HEK293 (cell line): ENCODE data around the gene ZSCAN32.

Experiments used
- BCL11B ChIP-seq: fragments of 450-650 bp; formaldehyde crosslinking; IDR thresholded peaks from 2 replicates; pipeline ENCODE4 v1.5.1; 2016; ENCODE audit warnings: low read depth, missing biosample characterization, missing genetic modification characterization
- EGR2 ChIP-seq: fragments of 450-650 bp; formaldehyde crosslinking; IDR thresholded peaks from 2 replicates; pipeline ENCODE4 v1.5.1; 2016; ENCODE audit warnings: low read depth, missing biosample characterization, missing genetic modification characterization
- FEZF1 ChIP-seq: fragments of 450-650 bp; formaldehyde crosslinking; IDR thresholded peaks from 2 replicates; pipeline ENCODE4 v1.5.1; 2016; ENCODE audit warnings: missing biosample characterization, missing genetic modification characterization
- KLF7 ChIP-seq: fragments of 450-650 bp; formaldehyde crosslinking; IDR thresholded peaks from 2 replicates; pipeline ENCODE4 v1.5.1; 2016; ENCODE audit warnings: missing biosample characterization, missing genetic modification characterization, borderline replicate concordance
- KLF8 ChIP-seq: fragments of 450-650 bp; formaldehyde crosslinking; IDR thresholded peaks from 2 replicates; pipeline ENCODE4 v1.5.1; 2016; ENCODE audit warnings: missing biosample characterization, missing genetic modification characterization
- REST ChIP-seq: fragments of 450-650 bp; formaldehyde crosslinking; IDR thresholded peaks from 2 replicates; pipeline ENCODE4 v1.5.1; 2016; ENCODE audit warnings: missing biosample characterization, missing genetic modification characterization
- SP3 ChIP-seq: fragments of 450-650 bp; formaldehyde crosslinking; IDR thresholded peaks from 2 replicates; pipeline ENCODE4 v1.5.1; 2016; ENCODE audit warnings: missing biosample characterization, missing genetic modification characterization
- ZBTB10 ChIP-seq: fragments of 450-650 bp; formaldehyde crosslinking; IDR thresholded peaks from 2 replicates; pipeline ENCODE4 v1.5.1; 2016; ENCODE audit warnings: missing biosample characterization, missing genetic modification characterization
- ZBTB17 ChIP-seq: fragments of 450-650 bp; formaldehyde crosslinking; IDR thresholded peaks from 2 replicates; pipeline ENCODE4 v1.5.1; 2016; ENCODE audit warnings: missing biosample characterization, missing genetic modification characterization
- ZBTB48 ChIP-seq: fragments of 450-650 bp; formaldehyde crosslinking; IDR thresholded peaks from 2 replicates; pipeline ENCODE4 v1.5.1; 2016; ENCODE audit warnings: missing biosample characterization, missing genetic modification characterization
- ZEB2 ChIP-seq: fragments of 450-650 bp; formaldehyde crosslinking; IDR thresholded peaks from 2 replicates; pipeline ENCODE4 v1.5.1; 2016; ENCODE audit warnings: missing biosample characterization, missing genetic modification characterization
- ZFHX2 ChIP-seq: fragments of 450-650 bp; formaldehyde crosslinking; conservative IDR thresholded peaks from 2 replicates; pipeline ENCODE4 v1.5.1; 2016; ENCODE audit warnings: missing biosample characterization, missing genetic modification characterization
- ZFP69B ChIP-seq: fragments of 450-650 bp; formaldehyde crosslinking; IDR thresholded peaks from 2 replicates; pipeline ENCODE4 v1.5.1; 2016; ENCODE audit warnings: missing biosample characterization, missing genetic modification characterization
- ZIC2 ChIP-seq: fragments of 450-650 bp; formaldehyde crosslinking; IDR thresholded peaks from 2 replicates; pipeline ENCODE4 v1.5.1; 2016; ENCODE audit warnings: missing biosample characterization, missing genetic modification characterization
- ZNF10 ChIP-seq: fragments of 450-650 bp; formaldehyde crosslinking; IDR thresholded peaks from 2 replicates; pipeline ENCODE4 v1.5.1; 2017; ENCODE audit warnings: missing biosample characterization, missing genetic modification characterization
- ZNF121 ChIP-seq: fragments of 450-650 bp; formaldehyde crosslinking; IDR thresholded peaks from 2 replicates; pipeline ENCODE4 v1.5.1; 2016; ENCODE audit warnings: missing biosample characterization, missing genetic modification characterization
- ZNF23 ChIP-seq: fragments of 450-650 bp; formaldehyde crosslinking; IDR thresholded peaks from 2 replicates; pipeline ENCODE4 v1.5.1; 2016; ENCODE audit warnings: missing biosample characterization, missing genetic modification characterization, borderline replicate concordance
- ZNF391 ChIP-seq: fragments of 450-650 bp; formaldehyde crosslinking; IDR thresholded peaks from 2 replicates; pipeline ENCODE4 v1.5.1; 2016; ENCODE audit warnings: low read depth, missing biosample characterization, missing genetic modification characterization, borderline replicate concordance
- ZNF560 ChIP-seq: fragments of 450-650 bp; formaldehyde crosslinking; IDR thresholded peaks from 2 replicates; pipeline ENCODE4 v1.5.1; 2017; ENCODE audit warnings: missing biosample characterization, missing genetic modification characterization, borderline replicate concordance
- ZNF571 ChIP-seq: fragments of 450-650 bp; formaldehyde crosslinking; IDR thresholded peaks from 2 replicates; pipeline ENCODE4 v1.5.0; 2017; ENCODE audit warnings: missing biosample characterization, missing genetic modification characterization
- ZNF600 ChIP-seq: fragments of 450-650 bp; formaldehyde crosslinking; IDR thresholded peaks from 2 replicates; pipeline ENCODE4 v1.5.1; 2016; ENCODE audit warnings: missing biosample characterization, missing genetic modification characterization
- ZNF621 ChIP-seq: fragments of 450-650 bp; formaldehyde crosslinking; IDR thresholded peaks from 2 replicates; pipeline ENCODE4 v1.5.1; 2017; ENCODE audit warnings: missing biosample characterization, missing genetic modification characterization
- ZNF629 ChIP-seq: fragments of 450-650 bp; formaldehyde crosslinking; IDR thresholded peaks from 2 replicates; pipeline ENCODE4 v1.5.1; 2017; ENCODE audit warnings: missing biosample characterization, missing genetic modification characterization
- ZNF747 ChIP-seq: fragments of 450-650 bp; formaldehyde crosslinking; IDR thresholded peaks from 2 replicates; pipeline ENCODE4 v1.5.1; 2016; ENCODE audit warnings: missing biosample characterization, missing genetic modification characterization
- ZNF76 ChIP-seq: fragments of 450-650 bp; formaldehyde crosslinking; IDR thresholded peaks from 2 replicates; pipeline ENCODE4; 2016; ENCODE audit warnings: low read depth, missing biosample characterization, missing genetic modification characterization, borderline replicate concordance
- TF ChIP-seq, protein P1 (sequence below): fragments of 450-650 bp; formaldehyde crosslinking; IDR thresholded peaks from 2 replicates; pipeline ENCODE4 v1.5.0; 2017; ENCODE audit warnings: missing biosample characterization, missing genetic modification characterization, borderline replicate concordance
- TF ChIP-seq, protein P2 (sequence below): fragments of 450-650 bp; formaldehyde crosslinking; IDR thresholded peaks from 2 replicates; pipeline ENCODE4 v1.5.1; 2016; ENCODE audit warnings: missing biosample characterization, missing genetic modification characterization
- TF ChIP-seq, protein P3 (sequence below): fragments of 450-650 bp; IDR thresholded peaks from 2 replicates; pipeline ENCODE4 v1.5.1; 2018; ENCODE audit warnings: missing biosample characterization, missing genetic modification characterization

ZSCAN32 gene

DNA sequence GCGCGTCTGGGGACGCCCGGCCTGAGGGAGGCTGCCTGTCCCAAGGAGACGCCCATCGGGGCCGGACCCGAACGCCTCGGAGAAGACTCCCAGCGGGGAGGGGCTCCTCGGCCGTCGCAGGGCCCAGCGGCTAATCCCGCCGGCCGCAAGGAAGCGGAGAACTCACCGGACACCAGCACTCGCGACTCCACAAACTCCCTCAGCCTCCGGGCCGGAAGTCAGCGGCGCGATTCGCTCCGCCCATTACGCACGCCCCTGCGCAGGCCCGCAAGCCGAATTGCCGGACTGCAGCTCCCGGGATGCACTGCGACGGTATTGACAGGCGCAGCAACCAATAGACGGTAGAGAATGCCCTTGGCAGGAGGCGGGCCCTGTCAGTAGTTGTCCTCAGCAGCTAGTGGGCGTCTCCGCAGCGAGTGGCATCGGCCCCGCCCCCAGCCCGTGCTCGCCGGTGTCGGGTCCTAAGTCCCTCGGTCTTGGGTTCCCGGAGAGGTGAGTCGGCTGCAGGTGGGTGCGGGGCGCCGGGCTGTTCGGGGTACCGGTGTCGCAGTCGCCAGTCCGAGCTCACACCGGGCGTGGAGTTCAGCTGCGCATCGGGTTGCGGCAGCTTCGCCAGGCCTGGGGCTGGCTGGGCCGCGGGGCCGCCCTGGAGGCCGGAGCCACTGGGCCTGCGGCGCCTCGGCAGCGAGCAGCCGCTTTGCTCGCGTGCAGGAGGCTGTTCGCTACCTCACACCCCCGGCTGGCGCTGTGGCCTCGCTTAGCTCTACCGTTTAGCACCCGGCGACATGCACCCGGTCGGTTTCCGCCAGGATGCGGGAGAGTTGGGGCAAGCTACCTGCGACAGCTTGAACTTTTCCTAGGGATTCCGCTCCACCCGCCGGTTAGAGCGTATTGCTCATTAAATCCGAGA, at the start of gene ZSCAN32, which contains the start of gene ZNF174 (continued):
- TF ChIP-seq ZBTB17 (tag by site-specific recombination), result peak; percentile 96
- peak; percentile 79 for TF ChIP-seq KLF8 (tag by site-specific recombination)
- peak; percentile 73 for TF ChIP-seq EGR2 (tag by site-specific recombination)
- peak; percentile 46; the same call in 1 of the 2 replicates for TF ChIP-seq ZNF560
- peak; percentile 90 for TF ChIP-seq ZFHX2 (tag by site-specific recombination)
- TF ChIP-seq ZNF571 (tag by site-specific recombination), result no peak
- TF ChIP-seq BCL11B, result peak; percentile 64; the same call in 1 of the 2 replicates
- TF ChIP-seq, protein P1, sequence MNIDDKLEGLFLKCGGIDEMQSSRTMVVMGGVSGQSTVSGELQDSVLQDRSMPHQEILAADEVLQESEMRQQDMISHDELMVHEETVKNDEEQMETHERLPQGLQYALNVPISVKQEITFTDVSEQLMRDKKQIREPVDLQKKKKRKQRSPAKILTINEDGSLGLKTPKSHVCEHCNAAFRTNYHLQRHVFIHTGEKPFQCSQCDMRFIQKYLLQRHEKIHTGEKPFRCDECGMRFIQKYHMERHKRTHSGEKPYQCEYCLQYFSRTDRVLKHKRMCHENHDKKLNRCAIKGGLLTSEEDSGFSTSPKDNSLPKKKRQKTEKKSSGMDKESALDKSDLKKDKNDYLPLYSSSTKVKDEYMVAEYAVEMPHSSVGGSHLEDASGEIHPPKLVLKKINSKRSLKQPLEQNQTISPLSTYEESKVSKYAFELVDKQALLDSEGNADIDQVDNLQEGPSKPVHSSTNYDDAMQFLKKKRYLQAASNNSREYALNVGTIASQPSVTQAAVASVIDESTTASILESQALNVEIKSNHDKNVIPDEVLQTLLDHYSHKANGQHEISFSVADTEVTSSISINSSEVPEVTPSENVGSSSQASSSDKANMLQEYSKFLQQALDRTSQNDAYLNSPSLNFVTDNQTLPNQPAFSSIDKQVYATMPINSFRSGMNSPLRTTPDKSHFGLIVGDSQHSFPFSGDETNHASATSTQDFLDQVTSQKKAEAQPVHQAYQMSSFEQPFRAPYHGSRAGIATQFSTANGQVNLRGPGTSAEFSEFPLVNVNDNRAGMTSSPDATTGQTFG (tag by site-specific recombination), result no peak
- TF ChIP-seq ZNF391 (tag by site-specific recombination), result peak; percentile 77; the same call in 1 of the 2 replicates
- peak; percentile 100 for TF ChIP-seq SP3 (tag by site-specific recombination)
- TF ChIP-seq FEZF1 (tag by site-specific recombination), result no peak
- peak; percentile 54; the same call in 1 of the 2 replicates for TF ChIP-seq ZBTB48 (tag by site-specific recombination)
- no peak for TF ChIP-seq ZNF747 (tag by site-specific recombination)
- TF ChIP-seq ZNF121 (tag by site-specific recombination), result peak; percentile 73
- peak; percentile 44; the same call in 1 of the 2 replicates for TF ChIP-seq ZNF600
- TF ChIP-seq, protein P2, sequence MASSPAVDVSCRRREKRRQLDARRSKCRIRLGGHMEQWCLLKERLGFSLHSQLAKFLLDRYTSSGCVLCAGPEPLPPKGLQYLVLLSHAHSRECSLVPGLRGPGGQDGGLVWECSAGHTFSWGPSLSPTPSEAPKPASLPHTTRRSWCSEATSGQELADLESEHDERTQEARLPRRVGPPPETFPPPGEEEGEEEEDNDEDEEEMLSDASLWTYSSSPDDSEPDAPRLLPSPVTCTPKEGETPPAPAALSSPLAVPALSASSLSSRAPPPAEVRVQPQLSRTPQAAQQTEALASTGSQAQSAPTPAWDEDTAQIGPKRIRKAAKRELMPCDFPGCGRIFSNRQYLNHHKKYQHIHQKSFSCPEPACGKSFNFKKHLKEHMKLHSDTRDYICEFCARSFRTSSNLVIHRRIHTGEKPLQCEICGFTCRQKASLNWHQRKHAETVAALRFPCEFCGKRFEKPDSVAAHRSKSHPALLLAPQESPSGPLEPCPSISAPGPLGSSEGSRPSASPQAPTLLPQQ (tag by site-specific recombination), result peak; percentile 78
- peak; percentile 18; the same call in 1 of the 2 replicates for TF ChIP-seq ZIC2 (tag by site-specific recombination)
- no peak for TF ChIP-seq ZNF10 (tag by site-specific recombination)
- TF ChIP-seq ZEB2 (tag by site-specific recombination), result peak; percentile 95
- TF ChIP-seq, protein P3, sequence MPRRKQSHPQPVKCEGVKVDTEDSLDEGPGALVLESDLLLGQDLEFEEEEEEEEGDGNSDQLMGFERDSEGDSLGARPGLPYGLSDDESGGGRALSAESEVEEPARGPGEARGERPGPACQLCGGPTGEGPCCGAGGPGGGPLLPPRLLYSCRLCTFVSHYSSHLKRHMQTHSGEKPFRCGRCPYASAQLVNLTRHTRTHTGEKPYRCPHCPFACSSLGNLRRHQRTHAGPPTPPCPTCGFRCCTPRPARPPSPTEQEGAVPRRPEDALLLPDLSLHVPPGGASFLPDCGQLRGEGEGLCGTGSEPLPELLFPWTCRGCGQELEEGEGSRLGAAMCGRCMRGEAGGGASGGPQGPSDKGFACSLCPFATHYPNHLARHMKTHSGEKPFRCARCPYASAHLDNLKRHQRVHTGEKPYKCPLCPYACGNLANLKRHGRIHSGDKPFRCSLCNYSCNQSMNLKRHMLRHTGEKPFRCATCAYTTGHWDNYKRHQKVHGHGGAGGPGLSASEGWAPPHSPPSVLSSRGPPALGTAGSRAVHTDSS, result no peak
- no peak for TF ChIP-seq ZNF23
- TF ChIP-seq ZNF76 (tag by site-specific recombination), result peak; percentile 97
- TF ChIP-seq ZNF629 (tag by site-specific recombination), result peak; percentile 62
- TF ChIP-seq ZNF621, result no peak
- TF ChIP-seq ZFP69B (tag by site-specific recombination), result peak; percentile 10; the same call in 1 of the 2 replicates
- no peak for TF ChIP-seq KLF7 (tag by site-specific recombination)
- TF ChIP-seq REST (tag by site-specific recombination), result 0 out of 2 replicates have a peak, but pooled peaks have one; percentile 28
- TF ChIP-seq ZBTB10 (tag by site-specific recombination), result no peak
